ENCODE measurements around the gene C18orf63. TPM values are rescaled to one million over a fixed set of nuclear protein-coding genes. Genes with fewer than 3 reads are reported as not detected.

The C18orf63 gene
- total RNA-seq, 1 experiment from 2014 or later, result not detected

DNA sequence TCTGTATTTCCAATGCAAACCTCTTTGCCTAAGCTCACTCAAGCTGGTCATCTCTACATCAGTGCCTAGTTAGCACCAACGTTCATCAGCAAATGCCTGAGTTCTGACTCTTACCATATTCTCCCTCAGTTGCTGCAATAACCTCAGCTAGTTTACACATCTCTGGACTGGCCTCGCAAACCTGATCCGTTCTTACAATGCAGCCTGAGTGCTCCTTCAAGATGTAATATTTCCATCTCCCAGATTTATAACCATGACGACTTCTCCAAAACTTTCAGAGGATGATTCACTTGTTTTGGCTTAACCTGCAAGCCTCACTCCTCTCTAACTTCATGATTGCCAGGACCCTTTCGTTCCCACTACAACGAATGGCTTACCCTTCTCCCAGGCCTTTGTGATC lies 71.7 kb downstream of the C18orf63 start:
- ChIA-PET CTCF (interaction anchor here (1.1 kb wide), 1 partner anchor 11 kb away, joined by 3 read pairs; no protein-coding TSS in a partner anchor), POLR2A (no interaction called here)
- intact Hi-C loops (cut with micrococcal nuclease), result no loop called here
- Mint-ChIP-seq H3K4me3 (ENCODE audit: unreplicated experiment) (no peak overlapping the region), H3K27ac (ENCODE audit: low read depth, unreplicated experiment) (no peak overlapping the region), H3K27me3 (ENCODE audit: insufficient read depth, unreplicated experiment) (peaks cover 22% of the 10 kb centered on the region), H3K4me1 (ENCODE audit: insufficient read depth, unreplicated experiment) (no peaks in the 10 kb centered on the region), H3K36me3 (ENCODE audit: insufficient read depth, unreplicated experiment) (no peaks in the 10 kb centered on the region), H3K9me3 (ENCODE audit: unreplicated experiment) (no peaks in the 10 kb centered on the region)
- DNase-seq (ENCODE audit: unreplicated experiment), result no peak
- TF ChIP-seq, protein P1, sequence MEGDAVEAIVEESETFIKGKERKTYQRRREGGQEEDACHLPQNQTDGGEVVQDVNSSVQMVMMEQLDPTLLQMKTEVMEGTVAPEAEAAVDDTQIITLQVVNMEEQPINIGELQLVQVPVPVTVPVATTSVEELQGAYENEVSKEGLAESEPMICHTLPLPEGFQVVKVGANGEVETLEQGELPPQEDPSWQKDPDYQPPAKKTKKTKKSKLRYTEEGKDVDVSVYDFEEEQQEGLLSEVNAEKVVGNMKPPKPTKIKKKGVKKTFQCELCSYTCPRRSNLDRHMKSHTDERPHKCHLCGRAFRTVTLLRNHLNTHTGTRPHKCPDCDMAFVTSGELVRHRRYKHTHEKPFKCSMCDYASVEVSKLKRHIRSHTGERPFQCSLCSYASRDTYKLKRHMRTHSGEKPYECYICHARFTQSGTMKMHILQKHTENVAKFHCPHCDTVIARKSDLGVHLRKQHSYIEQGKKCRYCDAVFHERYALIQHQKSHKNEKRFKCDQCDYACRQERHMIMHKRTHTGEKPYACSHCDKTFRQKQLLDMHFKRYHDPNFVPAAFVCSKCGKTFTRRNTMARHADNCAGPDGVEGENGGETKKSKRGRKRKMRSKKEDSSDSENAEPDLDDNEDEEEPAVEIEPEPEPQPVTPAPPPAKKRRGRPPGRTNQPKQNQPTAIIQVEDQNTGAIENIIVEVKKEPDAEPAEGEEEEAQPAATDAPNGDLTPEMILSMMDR (IDR thresholded peaks at IDR 0.05; ENCODE audit: unreplicated experiment), result no peak
- BruUV-seq (replicated peaks), result no TSS peak

DNA sequence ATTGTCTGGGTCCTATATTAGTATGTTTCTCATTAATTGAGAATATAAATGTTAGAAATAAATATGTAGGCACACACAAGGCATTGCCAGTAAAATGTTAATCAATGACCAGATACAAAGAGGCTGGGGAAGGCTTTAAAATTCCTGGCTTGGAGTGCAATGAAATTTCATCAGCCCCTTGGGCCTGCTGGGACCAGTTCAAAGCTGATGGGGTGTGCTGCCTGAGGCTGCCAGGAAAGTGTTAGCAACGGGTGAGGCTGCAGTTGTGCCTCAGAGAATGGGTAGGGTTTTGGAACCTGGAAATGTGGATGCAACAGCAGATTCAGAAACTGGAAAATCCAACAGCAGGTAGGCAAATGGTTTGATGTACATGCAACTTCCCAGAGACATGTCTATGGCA lies 72.6 kb downstream of the C18orf63 start:
- H3K36me3 Mint-ChIP-seq (ENCODE audit: insufficient read depth, unreplicated experiment), result no peaks in the 10 kb centered on the region
- peaks cover 31% of the 10 kb centered on the region for H3K27me3 Mint-ChIP-seq (ENCODE audit: insufficient read depth, unreplicated experiment)
- H3K27ac Mint-ChIP-seq (ENCODE audit: low read depth, unreplicated experiment), result no peak overlapping the region
- ChIA-PET POLR2A (no interaction called here), CTCF (no interaction called here)
- no TSS peak for BruUV-seq (replicated peaks)
- no peak overlapping the region for H3K4me3 Mint-ChIP-seq (ENCODE audit: unreplicated experiment)
- H3K9me3 Mint-ChIP-seq (ENCODE audit: unreplicated experiment), result no peaks in the 10 kb centered on the region
- TF ChIP-seq, protein P1 (IDR thresholded peaks at IDR 0.05; ENCODE audit: unreplicated experiment), result no peak
- intact Hi-C loops (cut with micrococcal nuclease), result no loop called here
- peak; percentile 16 for DNase-seq (ENCODE audit: unreplicated experiment)
- no peaks in the 10 kb centered on the region for H3K4me1 Mint-ChIP-seq (ENCODE audit: insufficient read depth, unreplicated experiment)

DNA sequence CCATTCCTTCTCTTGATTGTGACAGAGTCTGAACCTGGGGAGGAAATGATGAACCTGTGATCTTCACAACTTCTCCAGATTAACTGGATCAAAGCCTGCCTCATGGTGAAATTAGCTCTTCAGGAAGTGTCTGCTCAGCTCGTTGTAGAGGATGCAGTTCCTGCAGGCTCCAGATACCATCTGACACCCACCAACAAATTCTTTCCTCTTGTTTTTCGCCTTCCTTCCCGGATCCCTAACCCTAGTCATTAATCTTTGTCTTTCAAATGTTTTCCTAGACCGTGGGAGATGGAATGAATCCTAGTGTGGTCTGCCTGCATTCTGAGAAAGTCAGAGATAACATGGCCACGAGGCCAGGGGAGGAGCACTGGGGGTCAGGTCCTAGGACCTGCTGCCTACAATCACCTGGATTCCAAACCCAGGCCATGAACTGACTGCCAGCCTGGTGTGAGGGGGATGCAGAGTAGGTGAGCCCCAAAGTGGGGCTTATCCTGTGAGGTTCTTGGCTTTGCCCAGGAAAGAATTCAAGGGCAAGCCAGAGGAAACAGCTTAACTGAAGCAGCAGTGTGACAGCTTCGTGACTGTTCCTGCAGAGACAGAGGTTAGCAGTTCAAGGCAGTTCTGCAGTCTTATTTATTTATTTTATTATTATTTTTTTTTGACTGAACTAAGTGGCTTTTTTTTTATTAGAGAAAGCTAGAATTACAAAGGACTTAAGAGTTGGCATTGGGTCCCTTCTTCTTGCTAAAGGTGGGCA lies 73.7 kb downstream of the C18orf63 start:
- POLR2A ChIA-PET, result no interaction called here
- BruUV-seq (replicated peaks), result no TSS peak
- H3K27me3 Mint-ChIP-seq (ENCODE audit: insufficient read depth, unreplicated experiment), result peaks cover 42% of the 10 kb centered on the region
- H3K36me3 Mint-ChIP-seq (ENCODE audit: insufficient read depth, unreplicated experiment), result no peaks in the 10 kb centered on the region
- TF ChIP-seq, protein P1 (IDR thresholded peaks at IDR 0.05; ENCODE audit: unreplicated experiment), result no peak
- no peaks in the 10 kb centered on the region for H3K4me1 Mint-ChIP-seq (ENCODE audit: insufficient read depth, unreplicated experiment)
- no peak for DNase-seq (ENCODE audit: unreplicated experiment)
- no peak overlapping the region for H3K27ac Mint-ChIP-seq (ENCODE audit: low read depth, unreplicated experiment)
- intact Hi-C loops (cut with micrococcal nuclease), result no loop called here
- no peaks in the 10 kb centered on the region for H3K9me3 Mint-ChIP-seq (ENCODE audit: unreplicated experiment)
- no peak overlapping the region for H3K4me3 Mint-ChIP-seq (ENCODE audit: unreplicated experiment)
- CTCF ChIA-PET, result interaction anchor here (0.6 kb wide), 1 partner anchor 24 kb away, joined by 3 read pairs; no protein-coding TSS in a partner anchor

DNA sequence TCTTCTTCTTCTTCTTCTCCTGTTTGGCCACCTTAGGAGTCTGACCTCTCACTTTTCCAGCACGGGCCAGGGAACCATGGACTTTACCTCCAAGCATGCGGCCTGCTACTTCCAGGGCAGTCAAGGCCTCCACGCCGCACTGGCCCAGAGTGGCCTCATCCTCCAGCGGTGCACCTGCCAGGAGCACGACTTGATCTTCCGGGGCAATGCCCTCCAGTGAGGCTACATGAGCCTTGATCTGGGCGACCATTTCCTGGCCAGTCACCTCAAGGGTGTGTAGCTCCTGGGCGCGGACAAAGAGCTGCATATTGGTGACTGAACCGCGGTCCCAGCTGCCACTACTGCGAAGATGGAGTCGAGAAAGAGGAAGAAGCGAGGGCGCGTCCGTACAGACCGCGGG lies 74.4 kb downstream of the C18orf63 start:
- TF ChIP-seq, protein P1 (IDR thresholded peaks at IDR 0.05; ENCODE audit: unreplicated experiment), result no peak
- ChIA-PET CTCF (no interaction called here), POLR2A (no interaction called here)
- intact Hi-C loops (cut with micrococcal nuclease), result no loop called here
- H3K4me1 Mint-ChIP-seq (ENCODE audit: insufficient read depth, unreplicated experiment), result no peaks in the 10 kb centered on the region
- BruUV-seq (replicated peaks), result no TSS peak
- no peak overlapping the region for H3K4me3 Mint-ChIP-seq (ENCODE audit: unreplicated experiment)
- H3K27me3 Mint-ChIP-seq (ENCODE audit: insufficient read depth, unreplicated experiment), result peaks cover 48% of the 10 kb centered on the region
- H3K36me3 Mint-ChIP-seq (ENCODE audit: insufficient read depth, unreplicated experiment), result no peaks in the 10 kb centered on the region
- H3K27ac Mint-ChIP-seq (ENCODE audit: low read depth, unreplicated experiment), result no peak overlapping the region
- DNase-seq (ENCODE audit: unreplicated experiment), result no peak
- no peaks in the 10 kb centered on the region for H3K9me3 Mint-ChIP-seq (ENCODE audit: unreplicated experiment)
